MM.1S (cell line): ENCODE measurements around the gene SP100.

Experiments
- DNase-seq: peaks from one replicate; pipeline ENCODE4 v3.0.0-alpha.2; 2015
- H2AFZ ChIP-seq: fragments of 300-600 bp; sonication (generic); 2 replicates; pipeline ENCODE4 v1.6.0; 2016; ENCODE audit warnings: antibody characterized with exemption, low read length
- H3F3A ChIP-seq: fragments of 300-600 bp; sonication (generic); 2 replicates; pipeline ENCODE4 v1.6.1; 2016; ENCODE audit warnings: mild to moderate bottlenecking, antibody characterized with exemption, low read length, moderate library complexity, mixed read lengths; ENCODE audit not compliant: insufficient read depth
- H3K27ac ChIP-seq: fragments of 300-600 bp; sonication (generic); 2 replicates; pipeline ENCODE4 v1.5.1; 2016; ENCODE audit warnings: mild to moderate bottlenecking, low read length
- H3K27me3 ChIP-seq: fragments of 300-600 bp; sonication (generic); replicated peaks from 2 replicates; pipeline ENCODE4 v1.6.0; 2016; ENCODE audit warnings: low read length; ENCODE audit not compliant: insufficient read depth
- H3K36me3 ChIP-seq: fragments of 300-600 bp; sonication (generic); replicated peaks from 2 replicates; pipeline ENCODE4 v1.6.1; 2016; ENCODE audit warnings: mild to moderate bottlenecking, low read length, mixed read lengths; ENCODE audit not compliant: insufficient read depth
- H3K4me1 ChIP-seq: fragments of 300-600 bp; sonication (generic); 2 replicates; pipeline ENCODE4 v1.6.1; 2016; ENCODE audit warnings: low read length, mixed read lengths
- H3K4me2 ChIP-seq: fragments of 300-600 bp; sonication (generic); 2 replicates; pipeline ENCODE4 v1.6.0; 2016; ENCODE audit warnings: low read depth, low read length
- H3K4me3 ChIP-seq: fragments of 300-600 bp; sonication (generic); 2 replicates; pipeline ENCODE4 v1.5.1; 2016; ENCODE audit warnings: low read length, mixed read lengths
- H3K79me2 ChIP-seq: fragments of 300-600 bp; sonication (generic); 2 replicates; pipeline ENCODE4 v1.6.1; 2016; ENCODE audit warnings: mixed run types, low read length, mixed read lengths
- H3K9ac ChIP-seq: fragments of 300-600 bp; sonication (generic); 2 replicates; pipeline ENCODE4 v1.6.1; 2016; ENCODE audit warnings: low read length, mixed read lengths
- H3K9me2 ChIP-seq: fragments of 300-600 bp; sonication (generic); replicated peaks from 2 replicates; pipeline ENCODE4 v1.6.1; 2016; ENCODE audit warnings: mild to moderate bottlenecking, low read length, mixed read lengths; ENCODE audit not compliant: insufficient read depth
- H3K9me3 ChIP-seq: fragments of 300-600 bp; sonication (generic); replicated peaks from 2 replicates; pipeline ENCODE4 v1.6.1; 2016; ENCODE audit warnings: mild to moderate bottlenecking, low read length, mixed read lengths; ENCODE audit not compliant: insufficient read depth
- H4K20me1 ChIP-seq: fragments of 300-600 bp; sonication (generic); 2 replicates; pipeline ENCODE4 v1.6.1; 2016; ENCODE audit warnings: mild to moderate bottlenecking, low read length, moderate library complexity, mixed read lengths; ENCODE audit not compliant: insufficient read depth
- EZH2 ChIP-seq: fragments of 300-600 bp; sonication (generic); optimal IDR thresholded peaks from 2 replicates; pipeline ENCODE3; 2017; ENCODE audit warnings: low read depth, mild to moderate bottlenecking, antibody characterized with exemption, low read length, mixed read lengths
- EZH2phosphoT487 ChIP-seq: fragments of 300-600 bp; sonication (generic); IDR thresholded peaks from 2 replicates; pipeline ENCODE4 v1.6.1; 2018; ENCODE audit warnings: antibody characterized with exemption, low read length
- TF ChIP-seq, protein P1 (sequence below): fragments of 300-600 bp; sonication (generic); IDR thresholded peaks from 2 replicates; pipeline ENCODE4 v1.5.1; 2016; ENCODE audit warnings: antibody characterized with exemption, low read length, mixed read lengths

SP100 gene

DNA sequence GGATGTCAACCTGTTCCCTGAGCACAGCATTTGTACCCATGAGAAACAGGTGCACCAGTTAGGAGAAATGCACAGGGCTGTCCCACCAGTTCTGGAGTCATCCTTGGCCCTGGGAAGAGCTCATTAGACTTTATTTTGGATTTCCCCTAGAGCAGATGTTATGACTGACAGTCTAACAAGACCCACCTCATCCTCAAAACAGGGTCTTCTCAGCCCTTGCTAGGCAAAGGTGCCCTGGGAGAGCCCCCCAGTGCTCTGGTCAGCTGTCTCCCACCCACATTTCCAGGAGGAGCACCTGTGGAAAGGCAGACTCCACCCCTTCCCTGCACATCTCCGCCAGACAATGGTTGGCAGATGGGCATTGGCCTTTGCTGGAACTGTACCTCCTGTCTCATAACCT, 5.7 kb upstream of the SP100 start:
- Histone ChIP-seq H3K27me3 (no peaks in the 10 kb centered on the region), H3K36me3 (no peaks in the 10 kb centered on the region), H3K4me2 (no peak overlapping the region), H4K20me1 (no peaks in the 10 kb centered on the region), H3K79me2 (no peaks in the 10 kb centered on the region), H3K4me3 (no peak overlapping the region), H3K27ac (no peak overlapping the region), H3K9me3 (no peaks in the 10 kb centered on the region), H2AFZ (no peak overlapping the region), H3K9ac (no peak overlapping the region), H3K4me1 (peaks cover 9% of the 10 kb centered on the region), H3F3A (peaks cover 11% of the 10 kb centered on the region), H3K9me2 (no peaks in the 10 kb centered on the region)
- TF ChIP-seq, protein P1, sequence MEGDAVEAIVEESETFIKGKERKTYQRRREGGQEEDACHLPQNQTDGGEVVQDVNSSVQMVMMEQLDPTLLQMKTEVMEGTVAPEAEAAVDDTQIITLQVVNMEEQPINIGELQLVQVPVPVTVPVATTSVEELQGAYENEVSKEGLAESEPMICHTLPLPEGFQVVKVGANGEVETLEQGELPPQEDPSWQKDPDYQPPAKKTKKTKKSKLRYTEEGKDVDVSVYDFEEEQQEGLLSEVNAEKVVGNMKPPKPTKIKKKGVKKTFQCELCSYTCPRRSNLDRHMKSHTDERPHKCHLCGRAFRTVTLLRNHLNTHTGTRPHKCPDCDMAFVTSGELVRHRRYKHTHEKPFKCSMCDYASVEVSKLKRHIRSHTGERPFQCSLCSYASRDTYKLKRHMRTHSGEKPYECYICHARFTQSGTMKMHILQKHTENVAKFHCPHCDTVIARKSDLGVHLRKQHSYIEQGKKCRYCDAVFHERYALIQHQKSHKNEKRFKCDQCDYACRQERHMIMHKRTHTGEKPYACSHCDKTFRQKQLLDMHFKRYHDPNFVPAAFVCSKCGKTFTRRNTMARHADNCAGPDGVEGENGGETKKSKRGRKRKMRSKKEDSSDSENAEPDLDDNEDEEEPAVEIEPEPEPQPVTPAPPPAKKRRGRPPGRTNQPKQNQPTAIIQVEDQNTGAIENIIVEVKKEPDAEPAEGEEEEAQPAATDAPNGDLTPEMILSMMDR: no peak
- TF ChIP-seq EZH2: no peak
- TF ChIP-seq EZH2phosphoT487: no peak
- DNase-seq: no peak

DNA sequence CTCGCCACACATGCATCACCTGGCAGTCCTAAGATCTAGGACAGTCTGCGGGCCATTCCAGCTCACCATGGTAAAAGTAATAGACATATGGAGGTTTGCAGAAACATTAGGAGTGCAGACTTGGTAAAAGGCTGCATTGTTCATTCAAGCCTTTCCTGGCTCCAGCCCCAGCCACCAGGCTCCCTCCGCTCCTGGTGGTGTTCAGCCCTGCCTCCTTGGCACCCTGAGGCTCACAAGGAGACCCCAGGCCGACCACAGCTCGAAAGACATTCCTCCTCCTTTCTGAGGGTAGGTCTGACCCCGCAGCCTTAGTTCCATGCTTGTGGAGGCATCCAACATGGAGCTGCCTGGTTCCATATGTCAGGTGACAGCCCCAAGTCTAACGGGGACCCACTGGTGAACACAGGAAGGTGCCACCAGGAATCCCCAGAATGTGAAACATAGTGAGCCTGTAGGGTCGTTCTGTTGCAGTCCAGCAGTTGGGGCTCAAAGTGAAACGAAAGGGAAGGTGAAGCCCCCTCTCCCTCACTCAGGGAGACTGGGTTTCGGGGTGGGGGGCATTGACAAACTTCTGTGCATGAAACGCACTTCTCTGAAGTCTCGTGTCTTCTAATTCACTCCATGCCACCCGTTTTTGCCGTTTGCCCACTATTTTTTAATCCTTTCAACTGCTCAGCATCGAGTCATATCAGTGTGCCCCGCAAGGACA, 5.0 kb upstream of the SP100 start:
- peak overlapping the region; percentile 87 for H3K9ac ChIP-seq

DNA sequence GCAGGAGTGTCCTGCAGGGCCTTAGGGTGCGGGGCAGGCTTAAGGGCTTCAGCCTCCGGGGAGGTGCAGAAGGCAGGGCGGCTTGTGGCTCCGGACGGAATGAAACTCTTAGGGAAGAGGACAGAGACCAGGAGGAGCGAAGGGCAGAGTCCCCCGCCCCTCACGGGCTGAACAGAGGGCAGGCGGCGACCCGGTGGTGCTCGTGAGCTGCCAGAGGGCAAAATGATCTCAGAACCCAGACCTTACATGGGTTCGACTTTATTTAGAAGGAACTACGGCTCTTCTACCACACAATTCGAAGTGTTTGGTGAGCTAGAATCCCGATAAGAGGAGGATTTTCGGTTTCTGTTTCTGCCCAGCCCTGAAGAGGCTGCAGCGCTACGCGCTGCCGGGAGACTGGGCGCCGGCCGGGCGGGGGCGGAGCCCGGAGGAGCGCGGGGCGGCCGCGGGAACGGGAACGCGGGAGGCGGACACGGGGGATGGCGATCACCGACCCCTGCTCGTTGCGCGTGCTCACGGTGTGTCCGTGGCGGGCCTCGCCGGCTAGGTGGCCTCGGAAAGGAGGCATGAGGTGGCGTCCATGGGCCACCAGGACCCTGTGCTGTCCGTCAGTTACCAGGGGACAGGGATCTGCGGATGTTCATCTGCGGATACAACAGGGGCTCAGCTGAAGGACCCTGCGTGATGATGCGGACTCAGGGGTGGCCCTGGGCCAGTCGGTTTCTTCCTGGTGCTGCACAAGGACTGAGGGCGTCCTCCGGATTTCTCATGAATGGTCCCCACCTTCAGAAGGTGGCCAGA, 4.2 kb upstream of the SP100 start:
- Histone ChIP-seq H3K27me3 (no peaks in the 10 kb centered on the region), H3K4me3 (peak overlapping the region; percentile 78), H3F3A (peaks cover 18% of the 10 kb centered on the region), H3K27ac (peak overlapping the region; percentile 92), H2AFZ (peak overlapping the region; percentile 99), H3K9me2 (no peaks in the 10 kb centered on the region), H3K4me1 (peaks cover 12% of the 10 kb centered on the region), H3K36me3 (no peaks in the 10 kb centered on the region), H3K9me3 (no peaks in the 10 kb centered on the region), H3K4me2 (peak overlapping the region; percentile 99), H3K9ac (peak overlapping the region; percentile 87), H4K20me1 (no peaks in the 10 kb centered on the region), H3K79me2 (peaks cover 6% of the 10 kb centered on the region)
- TF ChIP-seq EZH2phosphoT487: no peak
- TF ChIP-seq EZH2: no peak
- TF ChIP-seq, protein P1: no peak
- peak; percentile 89 for DNase-seq

More for the DNA sequence above, 5.0 kb upstream of the SP100 start:
- peak overlapping the region; percentile 99 for H3K4me2 ChIP-seq
- no peaks in the 10 kb centered on the region for H3K9me2 ChIP-seq
- H3K79me2 ChIP-seq: no peaks in the 10 kb centered on the region
- H3K27me3 ChIP-seq: no peaks in the 10 kb centered on the region
- no peaks in the 10 kb centered on the region for H4K20me1 ChIP-seq
- H3K4me1 ChIP-seq: peaks cover 12% of the 10 kb centered on the region
- DNase-seq: no peak
- H3K4me3 ChIP-seq: peak overlapping the region; percentile 78
- H3K9me3 ChIP-seq: no peaks in the 10 kb centered on the region
- no peaks in the 10 kb centered on the region for H3K36me3 ChIP-seq
- peak overlapping the region; percentile 92 for H3K27ac ChIP-seq
- TF ChIP-seq, protein P1: no peak
- TF ChIP-seq EZH2phosphoT487 (no peak), EZH2 (no peak)
- peaks cover 11% of the 10 kb centered on the region for H3F3A ChIP-seq
- peak overlapping the region; percentile 99 for H2AFZ ChIP-seq
